OCI-LY7 (cell line): ENCODE measurements around the gene SACM1L. TPM values are rescaled to one million over a fixed set of nuclear protein-coding genes. Genes with fewer than 3 reads are reported as not detected.

ENCODE experiments used
- BruUV-seq: library from RNA; stranded (reverse); fragments of 400-500 nt; replicated peaks from 2 replicates; lab custom pipeline; 2021; lab: Mats Ljungman, UMichigan
- CTCF ChIA-PET: fragments of 300-600 bp; sonication (Branson Sonifier 250); formaldehyde crosslinking; loops from one replicate; lab custom pipeline; 2022; ENCODE audit warnings: antibody characterized with exemption; ENCODE audit not compliant: unreplicated experiment; lab: Charles Lee
- POLR2A ChIA-PET: fragments of 300-600 bp; sonication (Branson Sonifier 250); formaldehyde crosslinking; loops from one replicate; lab custom pipeline; 2022; ENCODE audit warnings: antibody characterized with exemption; lab: Charles Lee
- DNase-seq: peaks from one replicate; pipeline ENCODE4 v3.0.0-alpha.2; 2015; ENCODE audit warnings: low spot score
- H2AFZ ChIP-seq: fragments of 200-600 bp; sonication (generic), shearing (Covaris generic); 2 replicates; pipeline ENCODE4 v1.6.1; 2014; ENCODE audit warnings: mild to moderate bottlenecking, antibody characterized with exemption, low read length, moderate library complexity
- H3K27ac ChIP-seq: fragments of 200-600 bp; sonication (generic); 2 replicates; pipeline ENCODE4 v1.5.1; 2014; ENCODE audit warnings: mixed run types, low read depth, mild to moderate bottlenecking, moderate library complexity, low read length, inconsistent platforms; ENCODE audit not compliant: poor library complexity, severe bottlenecking
- H3K36me3 ChIP-seq: fragments of 200-600 bp; sonication (generic); 2 replicates; pipeline ENCODE4 v1.6.1; 2014; ENCODE audit warnings: mild to moderate bottlenecking, antibody characterized with exemption, low read length, moderate library complexity, mixed read lengths; ENCODE audit not compliant: insufficient read depth
- H3K4me1 ChIP-seq: fragments of 200-600 bp; sonication (generic); 2 replicates; pipeline ENCODE4 v1.5.1; 2014; ENCODE audit warnings: mild to moderate bottlenecking, low read length; ENCODE audit not compliant: insufficient read depth, poor library complexity, severe bottlenecking
- H3K4me2 ChIP-seq: fragments of 200-600 bp; sonication (generic); 2 replicates; pipeline ENCODE4 v1.6.1; 2014; ENCODE audit warnings: mild to moderate bottlenecking, low read length
- H3K4me3 ChIP-seq: fragments of 200-600 bp; sonication (generic); 2 replicates; pipeline ENCODE4 v1.5.1; 2014; ENCODE audit warnings: mild to moderate bottlenecking, low read depth, low read length; ENCODE audit not compliant: poor library complexity, severe bottlenecking
- H3K79me2 ChIP-seq: fragments of 200-600 bp; sonication (generic); 2 replicates; pipeline ENCODE4 v1.6.1; 2016; ENCODE audit warnings: low read depth, mild to moderate bottlenecking, low read length, moderate library complexity, mixed read lengths; ENCODE audit not compliant: insufficient read depth
- H3K9me2 ChIP-seq: fragments of 200-600 bp; sonication (generic); 2 replicates; pipeline ENCODE4 v1.6.1; 2016; ENCODE audit warnings: mild to moderate bottlenecking, low read length, mixed read lengths; ENCODE audit not compliant: insufficient read depth
- H3K9me3 ChIP-seq: fragments of 200-600 bp; sonication (generic); 2 replicates; pipeline ENCODE4 v1.6.1; 2014; ENCODE audit warnings: mild to moderate bottlenecking, mixed run types, low read length, mixed read lengths
- H4K20me1 ChIP-seq: fragments of 200-600 bp; sonication (generic); 2 replicates; pipeline ENCODE4 v1.6.1; 2014; ENCODE audit warnings: mild to moderate bottlenecking, antibody characterized with exemption, low read length, moderate library complexity, mixed read lengths; ENCODE audit not compliant: insufficient read depth
- CTCF ChIP-seq: fragments of 200-600 bp; sonication (generic); conservative IDR thresholded peaks from 2 replicates; pipeline ENCODE4 v1.5.1; 2014; ENCODE audit warnings: mild to moderate bottlenecking, antibody characterized with exemption, low read length, moderate library complexity, mixed read lengths
- EZH2phosphoT487 ChIP-seq: fragments of 200-600 bp; sonication (generic); IDR thresholded peaks from 2 replicates; pipeline ENCODE4 v1.6.1; 2018; ENCODE audit warnings: low read depth, borderline replicate concordance, mild to moderate bottlenecking, mixed run types, antibody characterized with exemption, low read length, moderate library complexity, mixed read lengths
- intact Hi-C: fragments of 100-400 bp; cut with micrococcal nuclease; formaldehyde crosslinking; loops from one replicate; pipeline ENCODE4 v1.10.0; 2022; ENCODE audit not compliant: unreplicated experiment
- total RNA-seq, 2 experiments: library from RNA; depleted of rRNA in 1 of 2; stranded (reverse); fragments of >200 nt in 1 of 2; shearing (Covaris generic) in 1 of 2; gene quantifications; 2 replicates each; pipeline ENCODE4 v1.2.3, GENCODE V29; 2014 to 2022

The SACM1L gene
- total RNA-seq, 2 experiments from 2014 or later: 35.5 to 54.9 TPM

DNA sequence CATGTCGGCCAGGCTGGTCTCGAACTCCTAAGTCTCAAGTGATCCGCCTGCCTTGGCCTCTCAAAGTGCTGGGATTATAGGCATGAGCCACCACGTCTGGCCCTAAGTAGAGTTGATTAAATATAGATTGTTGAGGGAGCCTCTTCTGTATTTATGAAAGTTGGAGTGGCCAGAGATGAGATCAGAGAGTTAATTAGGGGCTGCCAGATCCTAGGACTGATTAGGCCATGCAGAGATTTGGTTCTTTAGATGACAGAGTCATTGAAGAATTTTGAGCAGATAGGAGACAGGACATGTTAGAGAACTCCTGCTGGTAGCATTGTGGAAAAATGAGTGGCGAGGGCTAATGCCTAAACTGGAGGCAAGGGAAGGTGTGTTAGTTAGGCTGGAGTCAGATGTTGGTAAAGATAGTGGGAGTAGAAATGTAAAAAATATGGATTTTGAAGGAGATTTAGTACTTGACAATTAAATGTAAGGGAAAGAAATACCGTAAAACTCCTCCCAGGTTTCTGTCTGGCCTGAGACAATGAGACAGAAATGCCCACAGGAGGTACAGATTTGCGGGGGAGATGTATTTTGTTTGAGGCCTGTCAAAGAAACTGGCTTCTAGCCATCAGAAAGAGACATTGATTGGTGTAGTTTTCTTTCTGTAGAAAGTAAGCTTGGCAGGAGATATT, 23.4 kb downstream of the SACM1L start:
- POLR2A ChIA-PET: no interaction called here
- Histone ChIP-seq H3K36me3 (peaks cover 86% of the 10 kb centered on the region), H3K79me2 (no peaks in the 10 kb centered on the region), H3K4me3 (no peak overlapping the region), H3K9me2 (no peaks in the 10 kb centered on the region), H3K9me3 (no peaks in the 10 kb centered on the region), H2AFZ (no peak overlapping the region), H3K4me1 (no peaks in the 10 kb centered on the region), H3K27ac (no peak overlapping the region), H4K20me1 (no peaks in the 10 kb centered on the region), H3K4me2 (no peak overlapping the region)
- no peak for TF ChIP-seq EZH2phosphoT487
- no peak for TF ChIP-seq CTCF
- no peak for DNase-seq
- BruUV-seq: no TSS peak
- CTCF ChIA-PET: no interaction called here
- intact Hi-C loops: no loop called here

- Histone ChIP-seq H3K9me3 (no peaks in the 10 kb centered on the region), H2AFZ (no peak overlapping the region), H3K4me2 (no peak overlapping the region), H3K27ac (no peak overlapping the region), H3K79me2 (no peaks in the 10 kb centered on the region), H3K9me2 (no peaks in the 10 kb centered on the region), H4K20me1 (no peaks in the 10 kb centered on the region), H3K4me3 (no peak overlapping the region), H3K4me1 (no peaks in the 10 kb centered on the region), H3K36me3 (peaks cover 67% of the 10 kb centered on the region)
- BruUV-seq: no TSS peak
- ChIA-PET CTCF (no interaction called here), POLR2A (interaction anchor here (1.2 kb wide), 1 partner anchor 11 kb away, joined by 9 read pairs; no protein-coding TSS in a partner anchor)
- no peak for TF ChIP-seq CTCF
- no peak for TF ChIP-seq EZH2phosphoT487
- DNase-seq: no peak
- intact Hi-C loops: no loop called here
These were observed 26.7 kb downstream of the SACM1L start for GRCh38 chr3:45715945-45716344.

- TF ChIP-seq CTCF: no peak
- TF ChIP-seq EZH2phosphoT487: no peak
- POLR2A ChIA-PET: no interaction called here
- no peaks in the 10 kb centered on the region for H3K4me1 ChIP-seq
- no peak overlapping the region for H3K4me3 ChIP-seq
- CTCF ChIA-PET: no interaction called here
- no TSS peak for BruUV-seq
- H3K4me2 ChIP-seq: no peak overlapping the region
- H3K9me3 ChIP-seq: no peaks in the 10 kb centered on the region
- H4K20me1 ChIP-seq: no peaks in the 10 kb centered on the region
- H3K79me2 ChIP-seq: no peaks in the 10 kb centered on the region
- DNase-seq: no peak
- H3K36me3 ChIP-seq: peaks cover 61% of the 10 kb centered on the region
- H3K9me2 ChIP-seq: no peaks in the 10 kb centered on the region
- intact Hi-C loops: no loop called here
- H2AFZ ChIP-seq: no peak overlapping the region
- no peak overlapping the region for H3K27ac ChIP-seq
These were observed 27.7 kb downstream of the SACM1L start for GRCh38 chr3:45716790-45717336.
